Calu3 (cell line): ENCODE measurements around the gene AP3S2. TPM values are rescaled to one million over a fixed set of nuclear protein-coding genes. Genes with fewer than 3 reads are reported as not detected.

ENCODE experiments used
- BruUV-seq: library from RNA; stranded (reverse); fragments of 400-500 nt; replicated peaks from 2 replicates; lab custom pipeline; 2021; lab: Mats Ljungman, UMichigan
- CTCF ChIA-PET: fragments of 300-600 bp; sonication (Branson Sonifier 250); formaldehyde crosslinking; loops from one replicate; lab custom pipeline; 2022; ENCODE audit warnings: antibody characterized with exemption; lab: Charles Lee
- DNase-seq: peaks from one replicate; pipeline ENCODE4 v3.0.0; 2022
- H3K27ac Mint-ChIP-seq: one replicate; pipeline ENCODE4 v1.8.0; 2022; ENCODE audit warnings: mixed read lengths; ENCODE audit not compliant: unreplicated experiment
- H3K27me3 Mint-ChIP-seq: one replicate; pipeline ENCODE4 v1.8.0; 2022; ENCODE audit warnings: mixed read lengths; ENCODE audit not compliant: unreplicated experiment
- H3K36me3 Mint-ChIP-seq: one replicate; pipeline ENCODE4 v1.8.0; 2022; ENCODE audit warnings: mild to moderate bottlenecking, moderate library complexity, mixed read lengths; ENCODE audit not compliant: insufficient read depth, unreplicated experiment
- H3K4me1 Mint-ChIP-seq: one replicate; pipeline ENCODE4 v1.8.0; 2022; ENCODE audit warnings: mild to moderate bottlenecking, low read depth, mixed read lengths; ENCODE audit not compliant: unreplicated experiment
- H3K4me3 Mint-ChIP-seq: one replicate; pipeline ENCODE4 v1.8.0; 2022; ENCODE audit warnings: mild to moderate bottlenecking, low read depth, moderate library complexity, mixed read lengths; ENCODE audit not compliant: unreplicated experiment
- H3K9me3 Mint-ChIP-seq: one replicate; pipeline ENCODE4 v1.8.0; 2022; ENCODE audit warnings: low read depth, mixed read lengths; ENCODE audit not compliant: unreplicated experiment
- CTCF ChIP-seq: fragments of 200-600 bp; IDR thresholded peaks from one replicate; pipeline ENCODE4 v1.8.0; 2022; ENCODE audit warnings: antibody characterized with exemption; ENCODE audit not compliant: unreplicated experiment
- intact Hi-C: fragments of 100-400 bp; cut with micrococcal nuclease; formaldehyde crosslinking; loops from one replicate; pipeline ENCODE4 v1.10.0; 2022; ENCODE audit not compliant: unreplicated experiment
- total RNA-seq: library from RNA; stranded (reverse); gene quantifications from 2 replicates; pipeline ENCODE4 v1.2.3, GENCODE V29; 2022

AP3S2 gene
- total RNA-seq, 1 experiment from 2014 or later: 46.2 TPM

GRCh38 chr15:89809787-89810148 is 84.0 kb downstream of the AP3S2 start:
- peaks cover 7% of the 10 kb centered on the region for H3K36me3 Mint-ChIP-seq
- no peak for TF ChIP-seq CTCF
- intact Hi-C loops: no loop called here
- H3K4me3 Mint-ChIP-seq: no peak overlapping the region
- peaks cover 10% of the 10 kb centered on the region for H3K4me1 Mint-ChIP-seq
- BruUV-seq: no TSS peak
- no peak overlapping the region for H3K27ac Mint-ChIP-seq
- DNase-seq: no peak
- H3K27me3 Mint-ChIP-seq: peaks cover 2% of the 10 kb centered on the region
- H3K9me3 Mint-ChIP-seq: no peaks in the 10 kb centered on the region
- CTCF ChIA-PET: no interaction called here

- Mint-ChIP-seq H3K4me1 (peaks cover 10% of the 10 kb centered on the region), H3K27me3 (no peaks in the 10 kb centered on the region), H3K4me3 (no peak overlapping the region), H3K9me3 (no peaks in the 10 kb centered on the region), H3K36me3 (peaks cover 7% of the 10 kb centered on the region), H3K27ac (no peak overlapping the region)
- intact Hi-C loops: no loop called here
- DNase-seq: no peak
- CTCF ChIA-PET: interaction anchor here (0.5 kb wide), 1 partner anchor 14 kb away, joined by 3 read pairs; no protein-coding TSS in a partner anchor
- no TSS peak for BruUV-seq
- TF ChIP-seq CTCF: no peak
Measured at GRCh38 chr15:89809093-89809786, 84.6 kb downstream of the AP3S2 start.

- intact Hi-C loops: no loop called here
- H3K9me3 Mint-ChIP-seq: no peaks in the 10 kb centered on the region
- no peaks in the 10 kb centered on the region for H3K27me3 Mint-ChIP-seq
- CTCF ChIA-PET: interaction anchor here (0.5 kb wide), 1 partner anchor 13 kb away, joined by 3 read pairs; no protein-coding TSS in a partner anchor
- BruUV-seq: no TSS peak
- H3K27ac Mint-ChIP-seq: no peak overlapping the region
- no peak for TF ChIP-seq CTCF
- H3K4me3 Mint-ChIP-seq: no peak overlapping the region
- DNase-seq: no peak
- H3K36me3 Mint-ChIP-seq: no peaks in the 10 kb centered on the region
- H3K4me1 Mint-ChIP-seq: peaks cover 10% of the 10 kb centered on the region
Measured at GRCh38 chr15:89808160-89808870, 85.5 kb downstream of the AP3S2 start.

DNA sequence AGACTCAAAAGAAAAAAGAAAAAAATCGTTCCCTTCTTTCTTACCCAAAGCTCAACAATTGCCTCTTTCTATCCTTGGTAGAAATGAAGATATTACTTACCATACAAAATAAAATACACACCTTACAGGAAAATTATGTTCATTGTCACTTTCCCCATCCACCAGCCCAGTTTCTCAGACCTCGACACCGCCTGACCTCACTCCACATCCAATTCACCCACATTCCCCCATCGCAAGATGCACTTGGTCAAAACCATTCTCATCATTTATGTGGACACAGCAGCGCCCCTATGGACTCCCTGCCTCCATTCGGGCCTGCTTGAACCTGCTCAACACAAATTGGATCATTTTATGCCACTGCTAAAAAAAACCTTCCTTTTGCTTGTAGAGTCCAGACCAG is 86.1 kb downstream of the AP3S2 start:
- intact Hi-C loops: no loop called here
- Mint-ChIP-seq H3K36me3 (no peaks in the 10 kb centered on the region), H3K9me3 (no peaks in the 10 kb centered on the region), H3K27me3 (peaks cover 2% of the 10 kb centered on the region), H3K27ac (no peak overlapping the region), H3K4me1 (peaks cover 10% of the 10 kb centered on the region), H3K4me3 (no peak overlapping the region)
- CTCF ChIA-PET: no interaction called here
- BruUV-seq: no TSS peak
- DNase-seq: no peak
- no peak for TF ChIP-seq CTCF
